SK-N-MC (cell line): ENCODE data around the gene ZNF407.

Source experiments
- EZH2 ChIP-seq: fragments of 200-600 bp; sonication (generic); IDR thresholded peaks from one replicate; pipeline ENCODE4 v1.6.1; 2017; ENCODE audit warnings: antibody characterized with exemption
- FOXP2 ChIP-seq: optimal IDR thresholded peaks from 2 replicates; pipeline ENCODE3; 2011; ENCODE audit warnings: mild to moderate bottlenecking, moderate library complexity; ENCODE audit not compliant: insufficient read depth; ENCODE audit errors: extremely low read length, control extremely low read depth
- POLR2AphosphoS5 ChIP-seq: IDR thresholded peaks from 2 replicates; pipeline ENCODE4 v1.6.1; 2012; ENCODE audit warnings: mild to moderate bottlenecking, low read depth, low read length, borderline replicate concordance

DNA sequence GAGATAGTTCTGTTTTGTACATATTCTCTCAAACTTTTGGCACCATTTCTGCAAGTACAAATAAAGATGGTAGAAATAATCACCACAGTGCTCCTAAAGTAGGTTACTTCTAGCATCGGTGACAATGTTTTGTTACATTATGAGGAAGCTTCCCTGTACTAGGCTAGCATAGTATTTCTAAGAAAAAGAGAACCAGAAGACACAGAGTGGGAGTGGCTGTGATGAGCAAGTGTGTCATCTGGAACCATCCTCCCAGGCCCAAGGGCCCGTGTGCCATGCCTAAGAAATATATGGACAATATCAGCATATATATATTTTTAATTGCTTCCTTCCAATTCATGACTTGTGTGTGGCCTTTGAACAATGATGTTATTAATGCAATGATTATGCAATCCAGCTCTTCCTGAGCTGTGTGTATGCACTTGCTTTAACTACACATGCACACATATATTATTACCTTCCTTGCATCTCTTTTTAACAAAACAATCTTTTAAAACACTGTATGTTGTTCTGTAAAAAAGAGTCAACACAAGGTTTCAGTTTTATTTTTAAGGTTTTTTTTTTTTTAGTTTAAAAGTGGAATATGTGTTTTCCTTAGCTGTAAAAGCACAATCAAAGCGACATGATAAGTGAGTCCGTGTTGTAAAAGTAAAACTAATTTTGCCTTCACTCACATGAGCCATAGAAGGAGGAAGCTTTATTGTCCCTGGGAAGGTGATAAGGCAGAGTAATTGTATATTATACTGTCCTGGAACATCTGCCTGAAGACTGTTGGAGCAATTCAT, 303.9 kb downstream of the ZNF407 start:
- no peak for TF ChIP-seq POLR2AphosphoS5
- TF ChIP-seq EZH2, result no peak
- no peak for TF ChIP-seq FOXP2
